Kidney (tissue), 14 donors: Measurements from ENCODE around the gene SLFN14. TPM values are rescaled to one million over a fixed set of nuclear protein-coding genes. Genes with fewer than 3 reads are reported as not detected.
"Not testable (repeated sequence)": the region's sequence is repeated elsewhere in the genome, so short reads cannot be mapped to it uniquely, and the experiment has no call there.

Source experiments
- DNase-seq, 5 donors: peaks; one replicate each; pipeline ENCODE4 v3.0.0-alpha.2; 2013 to 2020
- FAIRE-seq: peaks from 2 replicates; lab custom pipeline; 2012; peaks lifted over from hg19 to GRCh38; lab: Jason Lieb, UNC
- H3K27ac ChIP-seq, 2 donors: one replicate each; pipeline ENCODE4 v1.7.0; 2013; ENCODE audit warnings: low read depth in 2 of 2, low read length in 2 of 2, inconsistent platforms in 1 of 2
- H3K27me3 ChIP-seq: one replicate; pipeline ENCODE4 v1.7.1; 2013; ENCODE audit warnings: low read length, inconsistent platforms; ENCODE audit not compliant: control insufficient read depth, insufficient read depth
- H3K36me3 ChIP-seq, 3 donors: one replicate each; pipeline versions ENCODE4 v1.7.0 to v1.7.1; 2013; ENCODE audit warnings: low read length in 3 of 3, control low read depth in 1 of 3, inconsistent platforms in 1 of 3; ENCODE audit not compliant: insufficient read depth in 3 of 3, control insufficient read depth in 2 of 3
- H3K4me1 ChIP-seq, 3 donors: one replicate each; pipeline versions ENCODE4 v1.7.0 to v1.7.1; 2013; ENCODE audit warnings: low read length in 3 of 3, inconsistent platforms in 1 of 3, low read depth in 1 of 3; ENCODE audit not compliant: control insufficient read depth in 2 of 3, insufficient read depth in 2 of 3
- H3K4me3 ChIP-seq, 3 donors: one replicate each; pipeline versions ENCODE4 v1.7.0 to v1.8.1; 2013; ENCODE audit warnings: low read length in 3 of 3, control low read depth in 1 of 3, inconsistent platforms in 1 of 3
- H3K9ac ChIP-seq, 3 donors: one replicate each; pipeline versions ENCODE4 v1.7.0 to v1.7.1; 2013; ENCODE audit warnings: low read length in 3 of 3, control low read depth in 1 of 3, inconsistent platforms in 1 of 3
- H3K9me3 ChIP-seq, 3 donors: one replicate each; pipeline versions ENCODE4 v1.7.0 to v1.7.1; 2013; ENCODE audit warnings: low read length in 3 of 3, control low read depth in 1 of 3, inconsistent platforms in 1 of 3; ENCODE audit not compliant: control insufficient read depth in 2 of 3, insufficient read depth in 1 of 3
- intact Hi-C: fragments of 100-400 bp; cut with DNase I; formaldehyde crosslinking; loops from one replicate; pipeline ENCODE4 v1.11.1; 2022
- polyA plus RNA-seq: library from polyadenylated mRNA; stranded (reverse); fragments of 350-450 nt; fragmentation: Illumina TruSeq; extraction: RNeasy Lipid Tissue Mini Kit (QIAGEN cat#74804); gene quantifications from one replicate; pipeline ENCODE4 v1.2.3, GENCODE V29; 2014; ENCODE audit warnings: low read depth, low replicate concordance; ENCODE audit not compliant: insufficient read depth
- total RNA-seq: library from RNA; stranded (reverse); fragmentation: NEBNext Ultra II Directional; extraction: Animal tissue kit (Norgen Biotek cat#: 25700); gene quantifications from one replicate; pipeline ENCODE4 v1.2.1, GENCODE V29; 2021
- TF ChIP-seq, protein P1 (sequence below): IDR thresholded peaks from 3 replicates; pipeline ENCODE4 v1.5.1; 2012; ENCODE audit warnings: mild to moderate bottlenecking, moderate library complexity, borderline replicate concordance; ENCODE audit not compliant: insufficient read depth; ENCODE audit errors: extremely low read depth
- donor health status: control.
- donor health status: control.
- donor health status: control.
- donor health status: control.
- donor health status: control.
- donor health status: DM: yes; HTN: yes; CAD: no.
- donor health status: Normal renal cell carcinoma (clear cell type).

Gene SLFN14
- total and polyA plus RNA-seq, 2 donors from 2014 or later, result 0.09 TPM; not detected in 1

DNA sequence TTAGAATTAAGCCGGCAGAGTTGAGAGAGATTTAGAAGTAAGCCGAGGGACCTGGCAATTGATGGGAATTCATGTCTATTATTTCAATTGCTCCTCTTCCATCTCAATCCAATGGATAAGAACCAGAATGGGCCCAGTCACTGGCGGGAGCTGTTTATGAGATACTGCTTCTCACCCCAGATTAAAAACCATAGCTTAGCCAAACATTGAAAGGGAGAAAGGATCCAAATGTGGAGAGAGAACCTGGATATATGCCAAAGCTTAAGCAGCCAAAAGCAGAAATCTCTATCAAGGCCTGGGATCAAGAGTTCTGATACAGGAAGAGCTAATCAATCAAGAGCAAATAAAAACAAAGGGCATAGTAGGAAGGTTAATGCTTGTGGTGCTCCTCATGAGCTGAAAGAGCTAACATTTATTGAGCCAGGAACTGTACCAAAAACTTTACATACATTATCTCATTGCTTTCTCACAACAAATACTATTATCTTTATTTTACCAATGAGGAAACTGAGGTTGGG, 26.0 kb downstream of the SLFN14 start:
- intact Hi-C loops, result loop anchor here (5.0 kb wide), 1 partner anchor 222 kb away; no protein-coding TSS in a partner anchor
- Histone ChIP-seq H3K27me3 (no peaks in the 10 kb centered on the region), H3K4me3 (no peak overlapping the region), H3K9me3 (no peaks in the 10 kb centered on the region), H3K27ac (no peak overlapping the region), H3K36me3 (no peaks in the 10 kb centered on the region), H3K9ac (no peak overlapping the region), H3K4me1 (no peaks in the 10 kb centered on the region)
- FAIRE-seq (no peak), DNase-seq (no peak)
- TF ChIP-seq, protein P1, sequence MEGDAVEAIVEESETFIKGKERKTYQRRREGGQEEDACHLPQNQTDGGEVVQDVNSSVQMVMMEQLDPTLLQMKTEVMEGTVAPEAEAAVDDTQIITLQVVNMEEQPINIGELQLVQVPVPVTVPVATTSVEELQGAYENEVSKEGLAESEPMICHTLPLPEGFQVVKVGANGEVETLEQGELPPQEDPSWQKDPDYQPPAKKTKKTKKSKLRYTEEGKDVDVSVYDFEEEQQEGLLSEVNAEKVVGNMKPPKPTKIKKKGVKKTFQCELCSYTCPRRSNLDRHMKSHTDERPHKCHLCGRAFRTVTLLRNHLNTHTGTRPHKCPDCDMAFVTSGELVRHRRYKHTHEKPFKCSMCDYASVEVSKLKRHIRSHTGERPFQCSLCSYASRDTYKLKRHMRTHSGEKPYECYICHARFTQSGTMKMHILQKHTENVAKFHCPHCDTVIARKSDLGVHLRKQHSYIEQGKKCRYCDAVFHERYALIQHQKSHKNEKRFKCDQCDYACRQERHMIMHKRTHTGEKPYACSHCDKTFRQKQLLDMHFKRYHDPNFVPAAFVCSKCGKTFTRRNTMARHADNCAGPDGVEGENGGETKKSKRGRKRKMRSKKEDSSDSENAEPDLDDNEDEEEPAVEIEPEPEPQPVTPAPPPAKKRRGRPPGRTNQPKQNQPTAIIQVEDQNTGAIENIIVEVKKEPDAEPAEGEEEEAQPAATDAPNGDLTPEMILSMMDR, result no peak

DNA sequence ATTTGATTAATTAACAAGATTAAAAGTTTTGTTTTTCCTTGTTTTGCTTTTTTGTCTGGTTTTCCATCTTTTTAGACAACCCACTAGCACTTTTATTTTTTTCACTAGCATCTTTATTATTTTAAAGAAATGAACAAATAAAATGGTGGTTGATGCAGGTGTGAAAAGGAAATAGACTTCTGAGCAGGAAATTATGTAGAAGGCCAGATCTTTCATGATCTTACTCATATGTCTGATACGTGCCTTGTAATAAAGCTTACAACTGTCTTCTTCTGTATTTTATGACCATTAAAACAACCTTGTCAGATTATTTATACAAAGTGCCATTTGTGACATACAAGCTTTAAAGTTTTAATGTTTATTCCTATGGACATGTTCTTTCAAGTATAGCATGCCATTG, 29.5 kb downstream of the SLFN14 start:
- intact Hi-C loops, result no loop called here
- TF ChIP-seq, protein P1, result no peak
- no peak overlapping the region for H3K9ac ChIP-seq
- no peaks in the 10 kb centered on the region for H3K9me3 ChIP-seq
- H3K27ac ChIP-seq, result no peak overlapping the region
- no peak overlapping the region for H3K4me3 ChIP-seq
- no peaks in the 10 kb centered on the region for H3K27me3 ChIP-seq
- peak; percentile 63 for FAIRE-seq
- H3K36me3 ChIP-seq, result no peaks in the 10 kb centered on the region
- DNase-seq, result no peak
- no peaks in the 10 kb centered on the region for H3K4me1 ChIP-seq

DNA sequence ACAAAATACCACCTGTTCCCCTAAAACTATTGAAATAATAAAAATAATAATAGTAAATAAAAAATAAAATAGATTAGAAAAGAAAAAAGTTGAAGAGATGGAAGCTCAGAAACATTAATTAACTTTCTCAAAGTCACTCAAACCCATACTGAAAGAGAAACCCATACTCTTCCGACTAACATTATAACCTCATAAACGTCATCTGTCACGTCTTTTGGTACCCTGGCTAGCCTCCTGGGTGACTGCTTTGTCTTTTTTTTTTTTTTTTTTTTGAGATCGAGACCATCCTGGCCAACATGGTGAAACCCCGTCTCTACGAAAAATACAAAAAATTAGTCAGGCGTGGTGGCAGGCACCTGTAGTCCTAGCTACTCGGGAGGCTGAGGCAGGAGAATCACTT, 30.8 kb downstream of the SLFN14 start:
- no peak overlapping the region for H3K9ac ChIP-seq
- H3K27ac ChIP-seq, result no peak overlapping the region
- intact Hi-C loops, result no loop called here
- no peak overlapping the region for H3K4me3 ChIP-seq
- H3K36me3 ChIP-seq, result no peaks in the 10 kb centered on the region
- no peak for FAIRE-seq
- H3K4me1 ChIP-seq, result no peaks in the 10 kb centered on the region
- no peaks in the 10 kb centered on the region for H3K9me3 ChIP-seq
- no peak for DNase-seq
- TF ChIP-seq, protein P1, result no peak
- H3K27me3 ChIP-seq, result no peaks in the 10 kb centered on the region

DNA sequence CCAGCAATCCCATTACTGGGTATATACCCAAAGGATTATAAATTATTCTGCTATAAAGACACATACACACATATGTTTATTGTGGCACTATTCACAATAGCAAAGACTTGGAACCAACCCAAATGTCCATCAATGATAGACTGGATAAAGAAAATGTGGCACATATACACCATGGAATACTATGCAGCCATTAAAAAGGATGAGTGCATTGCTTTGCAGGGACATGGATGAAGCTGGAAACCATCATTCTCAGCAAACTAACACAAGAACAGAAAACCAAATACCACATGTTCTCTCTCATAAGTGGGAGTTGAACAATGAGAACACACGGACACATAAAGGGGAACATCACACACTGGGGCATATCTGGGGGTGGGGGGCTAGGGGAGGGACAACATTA, 31.3 kb downstream of the SLFN14 start:
- FAIRE-seq, intact Hi-C loops, H3K4me1 ChIP-seq, H3K4me3 ChIP-seq, DNase-seq, H3K9ac ChIP-seq, H3K9me3 ChIP-seq, H3K36me3 ChIP-seq, H3K27ac ChIP-seq, H3K27me3 ChIP-seq: not testable (repeated sequence)
